Cardiac muscle cell (in vitro differentiated cells and primary cell): Measurements from ENCODE around the gene ILDR1. TPM values are rescaled to one million over a fixed set of nuclear protein-coding genes. Genes with fewer than 3 reads are reported as not detected.

Experiments
- DNase-seq, 2 donors: peaks; one replicate each; pipeline versions ENCODE4 v3.0.0 to v3.0.0-alpha.2; 2010 to 2017; ENCODE audit warnings: low read depth in 1 of 2, low spot score in 1 of 2
- H3K27ac ChIP-seq: fragments of 200-600 bp; sonication (generic); 2 replicates; pipeline ENCODE4 v1.5.1; 2016
- H3K27me3 ChIP-seq: fragments of 200-600 bp; sonication (generic); 2 replicates; pipeline ENCODE4 v1.6.0; 2016; ENCODE audit warnings: control low read depth
- H3K36me3 ChIP-seq: fragments of 200-600 bp; sonication (generic); 2 replicates; pipeline ENCODE4 v1.5.1; 2016; ENCODE audit warnings: control low read depth
- H3K4me1 ChIP-seq: fragments of 200-600 bp; sonication (generic); 2 replicates; pipeline ENCODE4 v1.8.1; 2017; ENCODE audit warnings: low read depth, mild to moderate bottlenecking, mixed run types
- H3K4me3 ChIP-seq: fragments of 200-600 bp; sonication (generic); 2 replicates; pipeline ENCODE4 v1.5.1; 2016; ENCODE audit warnings: mild to moderate bottlenecking
- H3K9me3 ChIP-seq: fragments of 200-600 bp; sonication (generic); 2 replicates; pipeline ENCODE4 v1.5.1; 2017; ENCODE audit warnings: low read depth, mild to moderate bottlenecking, control low read depth
- CTCF ChIP-seq: IDR thresholded peaks from 2 replicates; pipeline ENCODE4 v1.5.1; 2012; ENCODE audit warnings: low read depth, mild to moderate bottlenecking, low read length
- polyA plus RNA-seq: library from polyadenylated mRNA; unstranded; fragments of >200 nt; fragmentation: Nextera tagmentation; extraction: Ambion mirVana; gene quantifications from 2 replicates; pipeline ENCODE4 v1.2.1, GENCODE V29; 2016
- total RNA-seq: library from RNA; depleted of rRNA; stranded (reverse); fragments of >200 nt; gene quantifications from 2 replicates; pipeline ENCODE4 v1.2.3, GENCODE V29; 2016

The ILDR1 gene
- total and polyA plus RNA-seq, 2 experiments from 2014 or later: 0.30 TPM; not detected in 1

- Histone ChIP-seq H3K9me3 (no peaks in the 10 kb centered on the region), H3K4me3 (no peak overlapping the region), H3K36me3 (no peaks in the 10 kb centered on the region), H3K27ac (no peak overlapping the region), H3K27me3 (no peaks in the 10 kb centered on the region), H3K4me1 (no peaks in the 10 kb centered on the region)
- no peak for TF ChIP-seq CTCF
- DNase-seq: peak in 1 of 2 donors; percentile 6
These were observed 46.2 kb downstream of the ILDR1 start for GRCh38 chr3:121975702-121976302.

GRCh38 chr3:121974601-121975111 is 47.4 kb downstream of the ILDR1 start:
- Histone ChIP-seq H3K9me3 (no peaks in the 10 kb centered on the region), H3K4me1 (no peaks in the 10 kb centered on the region), H3K27ac (no peak overlapping the region), H3K4me3 (no peak overlapping the region), H3K36me3 (no peaks in the 10 kb centered on the region), H3K27me3 (no peaks in the 10 kb centered on the region)
- TF ChIP-seq CTCF: no peak
- DNase-seq: no peak

- H3K27me3 ChIP-seq: no peaks in the 10 kb centered on the region
These were observed 52.0 kb downstream of the ILDR1 start for GRCh38 chr3:121970047-121970446.

GRCh38 chr3:121969631-121970030 is 52.4 kb downstream of the ILDR1 start:
- H3K27me3 ChIP-seq: no peaks in the 10 kb centered on the region
- H3K4me1 ChIP-seq: no peaks in the 10 kb centered on the region
- H3K9me3 ChIP-seq: no peaks in the 10 kb centered on the region
- no peak for TF ChIP-seq CTCF
- H3K36me3 ChIP-seq: no peaks in the 10 kb centered on the region
- DNase-seq: peak in 1 of 2 donors; percentile 3
- no peak overlapping the region for H3K4me3 ChIP-seq
- no peak overlapping the region for H3K27ac ChIP-seq

More at GRCh38 chr3:121970047-121970446, 52.0 kb downstream of the ILDR1 start:
- Histone ChIP-seq H3K27ac (no peak overlapping the region), H3K36me3 (no peaks in the 10 kb centered on the region), H3K4me3 (no peak overlapping the region), H3K4me1 (no peaks in the 10 kb centered on the region), H3K9me3 (no peaks in the 10 kb centered on the region)
- no peak for TF ChIP-seq CTCF
- peak in 1 of 2 donors; percentile 7 for DNase-seq

- H3K36me3 ChIP-seq: no peaks in the 10 kb centered on the region
- H3K4me3 ChIP-seq: no peak overlapping the region
- H3K27me3 ChIP-seq: no peaks in the 10 kb centered on the region
- no peak for DNase-seq
- no peaks in the 10 kb centered on the region for H3K9me3 ChIP-seq
- no peak overlapping the region for H3K27ac ChIP-seq
- TF ChIP-seq CTCF: no peak
- no peaks in the 10 kb centered on the region for H3K4me1 ChIP-seq
These were observed 58.4 kb downstream of the ILDR1 start for GRCh38 chr3:121963608-121964007.
